ENCODE results near the gene PRF1. TPM values are rescaled to one million over a fixed set of nuclear protein-coding genes. Genes with fewer than 3 reads are reported as not detected.

PRF1 gene
- total and polyA plus RNA-seq, 4 donors, result 1.3 to 6.1 (median 4.7) TPM

Other genes starting within 250 kb of the PRF1 start
- gene LRRC20, start 220.1 kb downstream of the PRF1 start, total RNA-seq, result 1 to 10 TPM; 1.9 to 5.6 TPM
- 1 to 10 TPM; 3.8 to 4.0 TPM for gene LRRC20, start 220.1 kb downstream of the PRF1 start, polyA plus RNA-seq
- gene EIF4EBP2, start 198.6 kb downstream of the PRF1 start, total RNA-seq, result 10 to 100 TPM; 50.4 to 60.5 TPM
- 10 to 100 TPM; 27.6 to 39.2 TPM for gene EIF4EBP2, start 198.6 kb downstream of the PRF1 start, polyA plus RNA-seq
- gene NODAL, start 161.1 kb downstream of the PRF1 start, total RNA-seq, result not detected
- gene NODAL, start 161.1 kb downstream of the PRF1 start, polyA plus RNA-seq, result under 1 TPM in 1 of 2 donors, not detected in 1; 0.13 TPM
- gene PALD1, start 124.0 kb downstream of the PRF1 start, total RNA-seq, result 10 to 100 TPM; 10.7 to 11.5 TPM
- gene PALD1, start 124.0 kb downstream of the PRF1 start, polyA plus RNA-seq, result 1 to 10 TPM; 3.9 to 5.7 TPM
- 1 to 10 TPM in 1 of 2 donors, under 1 TPM in 1; 0.62 to 2.4 TPM for gene ADAMTS14, start 69.8 kb upstream of the PRF1 start, total RNA-seq
- gene ADAMTS14, start 69.8 kb upstream of the PRF1 start, polyA plus RNA-seq, result under 1 TPM; 0.08 to 0.13 TPM
- gene TBATA, start 182.6 kb upstream of the PRF1 start, total RNA-seq, result not detected
- not detected for gene TBATA, start 182.6 kb upstream of the PRF1 start, polyA plus RNA-seq
- 10 to 100 TPM; 31.8 to 45.0 TPM for gene SGPL1, start 213.2 kb upstream of the PRF1 start, total RNA-seq
- 1 to 10 TPM; 5.8 to 6.4 TPM for gene SGPL1, start 213.2 kb upstream of the PRF1 start, polyA plus RNA-seq